Memory B cell (primary cell): ENCODE measurements around the gene ARSG.

Experiments
- ATAC-seq: fragments of 150-1000 bp; cut with Tn5 transposase; 2 replicates; pipeline ENCODE4 v1.10.0; 2021; ENCODE audit warnings: low read depth, mild to moderate bottlenecking, moderate library complexity
- DNase-seq, 2 donors: peaks; one replicate each; pipeline ENCODE4 v3.0.0; 2022; ENCODE audit warnings: low spot score in 2 of 2
- H3K27ac Mint-ChIP-seq: one replicate; pipeline ENCODE4 v1.8.0; 2022; ENCODE audit warnings: mild to moderate bottlenecking, moderate library complexity, mixed read lengths
- H3K27me3 Mint-ChIP-seq: one replicate; pipeline ENCODE4 v1.8.0; 2022; ENCODE audit warnings: mixed read lengths
- H3K36me3 Mint-ChIP-seq: one replicate; pipeline ENCODE4 v1.8.0; 2022; ENCODE audit warnings: mild to moderate bottlenecking, mixed read lengths
- H3K4me1 Mint-ChIP-seq: one replicate; pipeline ENCODE4 v1.8.0; 2022; ENCODE audit warnings: mixed read lengths
- H3K4me3 Mint-ChIP-seq: one replicate; pipeline ENCODE4 v1.8.0; 2022; ENCODE audit warnings: mild to moderate bottlenecking, moderate library complexity, mixed read lengths
- H3K9me3 Mint-ChIP-seq: one replicate; pipeline ENCODE4 v1.8.0; 2022; ENCODE audit warnings: mixed read lengths

ARSG gene

DNA sequence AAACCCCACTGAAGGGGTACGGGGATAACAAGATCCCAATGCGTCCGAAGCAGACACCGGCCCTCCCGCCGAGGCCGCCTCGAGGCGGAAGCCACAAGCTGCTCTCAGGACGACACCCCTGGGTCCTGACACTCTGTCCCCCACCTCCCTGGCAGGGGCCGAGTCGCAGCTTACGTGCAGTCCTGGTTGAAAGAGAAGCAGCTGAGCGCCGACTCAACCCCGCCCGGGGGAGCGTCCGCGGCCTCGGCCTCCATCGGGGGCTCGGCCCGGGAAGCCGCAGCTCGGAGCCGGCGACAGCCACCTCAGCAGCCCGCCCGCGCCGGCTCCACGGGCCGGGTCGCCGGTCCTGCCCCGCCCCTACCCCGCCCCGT, 165.9 kb downstream of the ARSG start, which contains the start of gene WIPI1:
Gene WIPI1, minus strand, starts transcription at position 329 of the 371 bp plus-strand sequence. Its CDS starts 75 bp downstream, at position 254.
- Mint-ChIP-seq H3K4me1 (peaks cover 13% of the 10 kb centered on the region), H3K36me3 (no peaks in the 10 kb centered on the region), H3K9me3 (no peaks in the 10 kb centered on the region), H3K27me3 (no peaks in the 10 kb centered on the region), H3K4me3 (peak within 1 kb of the TSS; percentile 87), H3K27ac (peak within 1 kb of the TSS; percentile 91)
- DNase-seq, result peak; percentile 55 to 69
- peak; percentile 18 for ATAC-seq

DNA sequence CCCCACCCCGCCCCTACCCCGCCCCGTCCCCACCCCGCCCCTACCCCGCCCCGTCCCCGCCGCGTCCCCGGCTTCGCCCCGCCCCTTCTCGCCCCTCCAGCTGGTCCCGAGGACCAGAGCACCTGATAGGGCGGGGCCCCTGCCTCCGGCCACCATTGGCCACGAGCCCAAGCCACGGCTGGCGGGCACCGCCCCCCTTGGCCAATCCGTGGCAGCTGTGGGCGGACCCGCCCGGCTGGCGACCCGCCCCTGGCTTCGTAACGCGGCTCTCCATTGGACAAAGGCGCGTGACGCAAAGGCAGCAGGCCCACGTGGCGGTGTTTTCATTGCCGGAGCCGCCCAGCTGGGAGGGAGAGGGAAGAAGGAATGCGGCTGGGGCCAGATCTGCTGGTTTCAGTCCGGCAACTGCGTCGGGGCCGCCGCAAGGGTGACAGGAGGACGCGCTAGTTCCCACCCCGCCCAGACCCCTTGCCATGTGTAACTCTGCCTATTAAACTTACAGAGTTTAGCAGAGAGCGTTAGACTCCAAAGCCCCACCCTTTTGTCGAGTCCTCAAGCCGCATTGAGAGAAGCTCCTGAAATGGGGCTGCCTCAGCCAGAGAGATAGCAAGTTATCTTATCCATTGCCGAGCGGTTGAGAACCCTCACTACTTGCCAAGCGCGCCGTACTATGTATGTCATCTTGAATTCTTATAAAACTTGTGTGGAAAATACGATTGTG, 166.4 kb downstream of the ARSG start:
- DNase-seq, result peak; percentile 98 to 99
- H3K27me3 Mint-ChIP-seq, result no peaks in the 10 kb centered on the region
- H3K36me3 Mint-ChIP-seq, result no peaks in the 10 kb centered on the region
- H3K9me3 Mint-ChIP-seq, result no peaks in the 10 kb centered on the region
- H3K27ac Mint-ChIP-seq, result peak overlapping the region; percentile 91
- peak overlapping the region; percentile 87 for H3K4me3 Mint-ChIP-seq
- peak; percentile 94 for ATAC-seq
- peaks cover 15% of the 10 kb centered on the region for H3K4me1 Mint-ChIP-seq

DNA sequence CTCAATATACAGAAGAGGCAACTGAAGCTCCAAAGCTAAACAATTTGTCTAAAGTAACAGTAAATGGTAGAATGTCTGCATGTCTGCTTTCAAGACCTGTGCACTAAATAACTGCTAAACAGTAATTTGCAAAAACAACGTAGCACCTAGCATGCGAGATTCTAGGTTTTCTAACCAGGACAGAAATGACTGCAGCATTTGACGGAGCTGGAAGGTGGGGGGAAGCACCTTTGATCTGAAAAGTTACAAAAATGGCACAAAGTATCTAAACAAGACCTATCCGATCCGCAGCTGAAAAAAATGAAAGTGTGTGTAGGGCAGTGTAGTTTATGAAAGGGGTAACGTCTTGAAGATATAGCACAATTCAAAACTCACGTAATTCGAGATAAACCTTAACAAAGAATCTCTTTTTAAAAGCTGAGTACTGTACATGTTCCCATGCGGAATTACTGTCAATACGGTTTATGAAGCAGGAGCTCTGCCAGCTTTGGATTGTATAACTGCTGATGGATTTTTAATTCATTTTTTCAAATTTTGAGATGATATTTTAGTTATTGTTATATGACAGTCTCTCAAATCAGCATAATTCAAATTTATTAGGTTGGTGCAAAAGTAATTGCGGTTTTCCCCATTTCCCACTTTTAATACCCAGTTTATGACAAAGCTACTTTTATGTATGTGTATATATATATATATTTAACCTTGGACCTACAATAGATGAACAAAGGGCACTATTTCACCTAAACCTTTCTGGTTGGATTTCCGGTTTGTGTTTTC, 167.2 kb downstream of the ARSG start:
- Mint-ChIP-seq H3K27ac (peak overlapping the region; percentile 91), H3K9me3 (no peaks in the 10 kb centered on the region), H3K4me1 (peaks cover 18% of the 10 kb centered on the region), H3K27me3 (no peaks in the 10 kb centered on the region), H3K36me3 (no peaks in the 10 kb centered on the region), H3K4me3 (peak overlapping the region; percentile 87)
- no peak for ATAC-seq
- DNase-seq, result no peak

DNA sequence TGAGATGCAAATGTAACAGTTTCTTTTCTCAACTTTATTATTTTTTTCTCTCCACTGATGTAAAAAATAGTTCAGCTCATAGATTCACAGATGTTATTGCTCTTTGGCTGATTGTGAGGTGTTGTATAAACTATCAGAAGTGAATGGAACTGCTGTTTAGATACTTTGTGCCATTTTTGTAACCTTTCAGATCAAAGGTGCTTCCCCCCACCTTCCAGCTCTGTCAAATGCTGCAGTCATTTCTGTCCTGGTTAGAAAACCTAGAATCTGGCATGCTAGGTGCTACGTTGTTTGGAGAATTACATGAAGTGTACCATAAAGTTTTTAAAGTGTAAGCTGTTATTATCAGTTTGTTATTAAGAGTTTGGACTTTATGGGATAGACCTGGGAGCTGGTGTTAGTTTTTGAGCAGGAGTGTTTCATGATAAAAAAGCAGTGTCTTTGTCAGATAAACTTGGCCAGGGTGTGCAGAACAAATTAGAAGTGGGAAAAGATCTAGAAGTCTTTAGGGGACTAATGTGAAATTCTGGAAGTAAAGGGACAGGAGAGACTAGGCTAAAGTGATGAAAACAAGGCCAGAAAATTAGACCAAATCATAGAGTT, 167.8 kb downstream of the ARSG start:
- no peak for ATAC-seq
- Mint-ChIP-seq H3K27ac (no peak overlapping the region), H3K9me3 (no peaks in the 10 kb centered on the region), H3K4me1 (peaks cover 18% of the 10 kb centered on the region), H3K4me3 (no peak overlapping the region), H3K27me3 (no peaks in the 10 kb centered on the region), H3K36me3 (no peaks in the 10 kb centered on the region)
- DNase-seq, result no peak

DNA sequence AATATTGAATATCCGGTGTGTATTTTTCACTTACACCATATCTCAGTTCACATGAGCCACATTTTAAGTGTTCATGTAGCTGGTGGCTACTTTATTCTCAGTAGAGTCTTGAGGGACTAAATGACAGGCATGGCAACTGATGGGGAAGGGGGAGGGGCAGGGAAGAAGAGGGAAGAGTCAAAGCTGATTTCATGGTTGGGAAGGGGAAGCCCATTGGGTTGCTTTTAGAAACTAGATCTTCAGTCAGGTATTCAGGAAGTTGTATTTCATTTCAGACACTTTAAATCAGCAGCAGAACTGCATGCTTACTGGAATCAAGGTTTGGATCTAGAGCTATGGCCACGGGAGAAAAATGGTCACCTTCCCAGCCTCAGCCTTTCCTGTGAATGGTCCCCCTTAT, 168.9 kb downstream of the ARSG start:
- Mint-ChIP-seq H3K4me3 (no peak overlapping the region), H3K36me3 (no peaks in the 10 kb centered on the region), H3K4me1 (peaks cover 18% of the 10 kb centered on the region), H3K27me3 (no peaks in the 10 kb centered on the region), H3K9me3 (no peaks in the 10 kb centered on the region), H3K27ac (no peak overlapping the region)
- no peak for DNase-seq
- ATAC-seq, result no peak

GRCh38 chr17:68460715-68461114, 169.4 kb downstream of the ARSG start:
- no peak overlapping the region for H3K4me3 Mint-ChIP-seq
- H3K27ac Mint-ChIP-seq, result no peak overlapping the region
- ATAC-seq (no peak), DNase-seq (no peak)
- no peaks in the 10 kb centered on the region for H3K36me3 Mint-ChIP-seq
- H3K4me1 Mint-ChIP-seq, result peaks cover 18% of the 10 kb centered on the region
- no peaks in the 10 kb centered on the region for H3K27me3 Mint-ChIP-seq
- no peaks in the 10 kb centered on the region for H3K9me3 Mint-ChIP-seq

DNA sequence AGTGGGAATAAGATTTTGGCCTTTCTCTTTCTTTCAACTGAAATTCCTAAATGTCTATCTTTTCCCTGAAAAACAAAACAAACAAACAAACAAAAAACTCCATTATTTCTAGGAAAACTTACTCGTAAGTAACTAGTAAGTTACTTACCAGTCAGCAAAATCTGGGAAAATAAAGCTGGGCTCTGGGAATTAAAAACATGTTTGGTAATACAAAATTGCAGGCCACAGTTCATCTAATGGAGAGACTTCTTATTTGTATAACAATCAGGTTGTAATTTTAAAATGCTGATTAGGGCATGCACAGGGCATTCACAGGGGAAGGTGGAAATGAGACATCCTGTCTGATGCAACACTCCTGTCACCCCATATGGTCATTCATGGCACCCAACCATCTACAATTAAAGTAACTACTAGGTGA, 169.8 kb downstream of the ARSG start:
- H3K27ac Mint-ChIP-seq, result no peak overlapping the region
- DNase-seq (no peak), ATAC-seq (no peak)
- no peak overlapping the region for H3K4me3 Mint-ChIP-seq
- H3K27me3 Mint-ChIP-seq, result no peaks in the 10 kb centered on the region
- no peaks in the 10 kb centered on the region for H3K36me3 Mint-ChIP-seq
- H3K9me3 Mint-ChIP-seq, result no peaks in the 10 kb centered on the region
- peaks cover 18% of the 10 kb centered on the region for H3K4me1 Mint-ChIP-seq

- no peak for DNase-seq
- Mint-ChIP-seq H3K27me3 (no peaks in the 10 kb centered on the region), H3K4me3 (no peak overlapping the region), H3K36me3 (no peaks in the 10 kb centered on the region), H3K27ac (no peak overlapping the region), H3K9me3 (no peaks in the 10 kb centered on the region), H3K4me1 (peaks cover 18% of the 10 kb centered on the region)
- no peak for ATAC-seq
Observed at GRCh38 chr17:68461589-68461988, 170.3 kb downstream of the ARSG start.

DNA sequence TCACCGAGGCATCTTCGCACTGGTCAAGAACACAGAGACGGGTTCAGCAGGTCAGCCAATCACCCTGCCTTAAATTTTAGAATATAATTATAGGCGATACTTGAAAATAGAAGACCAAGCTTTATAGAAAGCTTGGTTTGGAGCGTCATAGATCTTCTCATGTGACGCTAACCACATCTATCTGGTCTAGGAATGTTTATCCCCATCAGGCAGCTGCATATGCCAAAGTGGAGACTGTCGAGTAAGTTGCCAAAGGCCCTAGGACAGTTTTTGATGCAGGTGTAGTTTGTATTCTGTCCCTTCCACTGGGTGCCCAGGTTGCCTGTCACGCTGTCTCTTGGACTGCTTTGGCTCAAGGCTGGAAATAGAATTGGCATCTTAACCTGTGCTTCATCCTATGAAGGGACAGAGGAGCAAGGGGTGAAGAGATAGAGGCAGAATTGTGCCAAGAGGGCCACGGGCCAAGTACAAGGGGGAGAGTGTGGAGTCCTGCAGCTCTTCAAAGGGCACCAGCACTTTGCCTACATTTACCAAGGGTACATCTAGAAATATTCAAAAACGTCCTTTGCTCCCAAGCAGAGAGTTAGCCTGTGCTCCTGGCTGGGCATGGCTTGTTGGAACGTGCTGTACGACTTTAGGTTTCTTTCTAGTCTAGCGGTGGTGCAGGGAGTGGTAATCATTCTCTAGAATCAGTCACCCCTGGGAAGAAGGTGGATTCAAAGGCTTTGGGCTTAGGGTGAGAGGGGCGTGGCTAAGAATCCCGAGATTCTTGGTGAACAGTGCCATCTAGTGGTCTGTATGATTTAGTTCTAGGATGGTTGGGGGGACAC, 171.3 kb downstream of the ARSG start:
- DNase-seq (peak; percentile 56 to 72), ATAC-seq (peak; percentile 90)
- H3K4me1 Mint-ChIP-seq, result peaks cover 12% of the 10 kb centered on the region
- H3K4me3 Mint-ChIP-seq, result no peak overlapping the region
- H3K9me3 Mint-ChIP-seq, result no peaks in the 10 kb centered on the region
- no peaks in the 10 kb centered on the region for H3K27me3 Mint-ChIP-seq
- no peak overlapping the region for H3K27ac Mint-ChIP-seq
- no peaks in the 10 kb centered on the region for H3K36me3 Mint-ChIP-seq

- H3K4me3 Mint-ChIP-seq, result no peak overlapping the region
- no peak for ATAC-seq
Observed at GRCh38 chr17:68463211-68464019, 172.1 kb downstream of the ARSG start.

GRCh38 chr17:68468334-68468733, 177.0 kb downstream of the ARSG start:
- Mint-ChIP-seq H3K4me3 (no peak overlapping the region), H3K36me3 (no peaks in the 10 kb centered on the region), H3K27me3 (peaks cover 6% of the 10 kb centered on the region), H3K4me1 (no peaks in the 10 kb centered on the region), H3K9me3 (no peaks in the 10 kb centered on the region), H3K27ac (no peak overlapping the region)
- no peak for ATAC-seq
- DNase-seq, result no peak

More at GRCh38 chr17:68463211-68464019, 172.1 kb downstream of the ARSG start:
- Mint-ChIP-seq H3K27ac (no peak overlapping the region), H3K27me3 (peaks cover 3% of the 10 kb centered on the region), H3K4me1 (peaks cover 6% of the 10 kb centered on the region), H3K36me3 (no peaks in the 10 kb centered on the region), H3K9me3 (no peaks in the 10 kb centered on the region)
- DNase-seq, result no peak

GRCh38 chr17:68468788-68469187, 177.5 kb downstream of the ARSG start:
- no peak overlapping the region for H3K27ac Mint-ChIP-seq
- ATAC-seq (no peak), DNase-seq (no peak)
- no peaks in the 10 kb centered on the region for H3K9me3 Mint-ChIP-seq
- no peaks in the 10 kb centered on the region for H3K4me1 Mint-ChIP-seq
- no peaks in the 10 kb centered on the region for H3K36me3 Mint-ChIP-seq
- H3K27me3 Mint-ChIP-seq, result peaks cover 6% of the 10 kb centered on the region
- no peak overlapping the region for H3K4me3 Mint-ChIP-seq
